ENCODE results near the gene GPR142.

DNA sequence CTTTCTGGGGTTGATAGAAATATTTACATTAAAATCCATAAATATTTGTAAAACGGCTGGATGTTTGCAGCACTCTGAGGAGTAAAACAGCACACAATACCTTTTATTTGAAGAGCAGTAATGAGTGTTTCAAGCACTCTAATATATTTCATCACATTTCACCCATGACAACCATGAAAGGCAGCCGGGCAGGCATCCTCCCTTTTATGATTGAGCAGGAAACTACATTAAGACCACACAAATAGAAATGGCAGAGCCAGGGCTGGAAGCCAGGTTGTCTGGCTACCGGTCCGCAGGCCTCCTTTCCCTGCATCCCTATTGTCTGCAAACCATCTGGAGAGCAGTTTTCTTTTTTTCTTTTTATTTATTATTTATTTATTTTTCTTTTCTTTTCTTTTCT lies 41.5 kb downstream of the GPR142 start:
- TF ChIP-seq EZH2 (IDR thresholded peaks at IDR 0.05) (no peak), POLR2AphosphoS5 (IDR thresholded peaks at IDR 0.05; ENCODE audit: borderline replicate concordance, low read depth, low read length) (no peak)

Measured in SK-N-MC (cell line).